HG02884 (cell line): ENCODE data around the gene HSPA8.
A peak's percentile ranks its signal among the peaks of the same experiment; 100 is the strongest.
"Not testable (repeated sequence)": the region's sequence is repeated elsewhere in the genome, so short reads cannot be mapped to it uniquely, and the experiment has no call there.

Experiments
- ATAC-seq: cut with Tn5 transposase; IDR thresholded peaks from one replicate; pipeline ENCODE4 v1.9.1; 2021; ENCODE audit warnings: mild to moderate bottlenecking, moderate library complexity; ENCODE audit not compliant: unreplicated experiment

Gene HSPA8

GRCh38 chr11:123061403-123062157 lies at the start of gene HSPA8:
Gene HSPA8, minus strand, starts transcription at chr11:123062136. Its CDS starts 812 bp downstream, at chr11:123061324.
- ATAC-seq: peak; percentile 0

DNA sequence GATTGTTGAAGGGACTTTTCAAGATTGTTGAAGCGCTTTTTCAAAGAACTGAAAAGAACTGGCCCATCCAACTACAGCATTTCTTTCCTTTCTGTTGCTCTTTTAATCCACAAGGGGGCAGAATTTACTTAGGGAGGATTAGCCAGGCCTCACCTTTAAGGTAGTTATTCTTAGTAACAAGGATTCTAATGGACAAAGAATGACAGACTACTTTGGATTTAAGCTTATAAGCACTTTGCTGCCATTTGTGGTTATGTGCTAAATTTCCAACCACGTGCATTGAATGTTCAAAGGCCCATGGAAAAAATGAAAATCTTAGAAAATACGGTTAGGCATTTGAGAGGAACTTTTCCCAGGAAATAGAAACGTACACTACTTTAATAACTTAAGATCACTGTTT lies 49.5 kb upstream of the HSPA8 start:
- no peak for ATAC-seq

DNA sequence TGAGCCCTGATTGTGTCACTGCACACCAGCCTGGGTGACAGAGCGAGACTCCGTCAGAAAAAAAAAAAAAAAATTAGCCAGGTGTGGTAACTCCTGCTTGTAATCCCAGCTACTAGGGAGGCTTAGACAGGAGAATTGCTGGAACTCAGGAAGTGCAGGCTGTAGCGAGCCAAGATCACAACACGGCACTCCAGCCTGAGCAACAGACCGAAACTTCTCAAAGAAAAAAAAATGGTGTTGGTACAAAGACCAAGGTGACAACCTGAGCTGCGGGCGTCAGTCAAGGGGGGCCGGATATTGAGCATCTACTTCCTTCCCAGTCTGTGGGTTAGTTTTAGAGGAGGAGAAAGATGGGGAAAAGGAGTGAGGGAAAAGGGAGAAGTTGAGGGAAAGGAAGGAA lies 48.5 kb upstream of the HSPA8 start:
- no peak for ATAC-seq

GRCh38 chr11:123107945-123108495 lies 46.1 kb upstream of the HSPA8 start:
- no peak for ATAC-seq

DNA sequence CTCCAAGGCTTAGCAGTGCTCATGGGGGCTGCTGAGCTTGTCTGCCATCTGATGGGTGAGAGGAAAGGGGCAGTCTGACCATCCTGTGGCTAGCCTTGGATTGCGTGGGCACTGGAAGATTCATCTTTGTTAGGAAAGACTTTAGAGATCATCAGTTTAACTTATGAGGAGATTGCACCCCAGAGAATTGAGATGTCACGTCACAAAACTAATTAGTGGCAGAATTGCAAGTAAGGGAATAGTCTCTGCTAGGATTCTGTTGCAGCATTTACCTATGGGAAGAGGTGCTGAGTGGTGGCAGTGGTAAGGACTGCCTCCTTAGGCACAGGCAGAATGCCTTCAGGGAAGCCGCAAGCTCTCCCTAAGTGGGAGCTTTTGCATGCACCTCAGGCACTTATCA lies 42.8 kb upstream of the HSPA8 start:
- ATAC-seq: no peak

DNA sequence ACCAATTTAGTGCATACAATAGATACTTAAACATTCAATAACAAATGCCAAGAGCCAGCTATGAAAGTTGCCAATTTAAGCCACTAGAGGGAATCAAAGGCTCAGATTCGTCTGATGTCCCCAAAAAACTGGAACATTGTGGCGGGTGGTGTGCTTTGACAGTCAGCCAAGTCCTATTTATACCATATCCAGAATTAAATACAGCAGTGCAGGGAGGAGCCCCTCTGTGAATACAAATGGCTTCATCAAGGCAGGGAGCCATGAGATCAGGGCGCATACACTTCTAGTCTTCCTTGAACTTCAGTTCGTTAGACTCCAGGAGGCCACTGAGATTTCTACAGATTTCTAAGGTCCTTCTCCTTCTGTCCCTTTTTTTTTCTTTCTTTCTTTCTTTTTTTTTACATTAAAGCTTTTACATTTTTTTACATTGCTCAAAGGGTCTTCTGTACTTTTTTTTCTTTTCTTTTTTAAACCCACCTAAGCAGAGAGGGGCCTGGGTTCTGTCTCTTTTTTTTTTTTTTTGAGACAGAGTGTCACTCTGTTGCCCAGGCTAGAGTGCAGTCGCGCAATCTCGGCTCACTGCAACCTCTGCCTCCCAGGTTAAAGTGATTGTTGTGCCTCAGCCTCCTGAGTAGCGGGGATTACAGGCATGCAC lies 41.5 kb upstream of the HSPA8 start:
- no peak for ATAC-seq

DNA sequence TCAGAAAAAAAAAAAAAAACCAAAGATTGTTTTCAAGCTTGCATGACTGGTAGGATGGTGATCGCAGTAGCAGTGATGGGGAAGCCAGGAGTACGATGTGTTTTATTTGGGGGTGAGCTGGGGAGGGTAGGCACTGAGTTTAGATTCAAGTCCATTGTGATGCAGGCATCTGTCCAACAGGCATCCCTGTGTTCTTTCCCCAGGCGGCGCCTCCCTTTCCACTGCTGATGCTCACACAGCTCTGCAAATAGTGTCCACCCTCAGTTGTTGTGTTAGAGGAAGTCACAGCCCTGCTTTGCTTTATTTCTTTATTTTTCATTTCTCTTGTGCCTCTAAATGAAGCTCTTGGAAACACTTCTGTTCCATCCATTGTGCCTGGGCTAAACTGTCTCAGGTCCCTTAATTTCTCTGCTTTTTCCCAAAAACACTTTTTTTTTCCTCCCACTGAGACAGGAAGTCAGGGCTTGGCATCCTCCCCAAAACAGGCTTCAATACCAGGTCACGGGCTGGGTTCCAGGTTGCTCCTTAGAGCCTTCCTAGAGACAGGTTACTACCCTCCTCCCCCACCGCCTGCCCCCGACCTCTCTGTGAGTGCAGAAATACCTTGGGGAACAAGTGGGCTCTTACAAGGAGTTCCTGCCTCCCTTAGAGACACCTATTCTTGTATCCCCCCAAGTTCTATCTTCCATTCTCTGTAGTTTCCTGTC lies 38.6 kb upstream of the HSPA8 start:
- no peak for ATAC-seq

- ATAC-seq: no peak
These were observed 37.1 kb upstream of the HSPA8 start for GRCh38 chr11:123098990-123099389.

- ATAC-seq: no peak
These were observed 31.8 kb upstream of the HSPA8 start for GRCh38 chr11:123093739-123094138.

DNA sequence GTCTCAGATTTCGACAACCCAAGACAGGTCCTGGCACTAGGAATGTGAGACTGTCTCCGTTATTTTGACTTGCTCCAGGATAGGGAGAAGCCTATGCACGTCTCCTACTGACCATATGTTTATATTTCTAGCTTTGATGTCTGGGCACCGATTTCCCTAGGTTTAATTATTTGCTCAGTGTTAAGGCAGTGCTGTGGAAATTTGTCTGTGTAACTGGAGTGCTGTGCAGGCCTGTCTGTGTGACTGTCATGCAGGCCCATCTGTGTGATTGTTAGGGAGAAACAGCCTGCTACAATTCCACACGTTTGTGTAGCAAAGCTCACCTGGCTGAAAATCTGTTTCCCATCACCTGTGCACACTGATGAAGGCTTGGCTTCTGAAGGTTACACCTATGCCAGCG lies 29.6 kb upstream of the HSPA8 start:
- no peak for ATAC-seq

DNA sequence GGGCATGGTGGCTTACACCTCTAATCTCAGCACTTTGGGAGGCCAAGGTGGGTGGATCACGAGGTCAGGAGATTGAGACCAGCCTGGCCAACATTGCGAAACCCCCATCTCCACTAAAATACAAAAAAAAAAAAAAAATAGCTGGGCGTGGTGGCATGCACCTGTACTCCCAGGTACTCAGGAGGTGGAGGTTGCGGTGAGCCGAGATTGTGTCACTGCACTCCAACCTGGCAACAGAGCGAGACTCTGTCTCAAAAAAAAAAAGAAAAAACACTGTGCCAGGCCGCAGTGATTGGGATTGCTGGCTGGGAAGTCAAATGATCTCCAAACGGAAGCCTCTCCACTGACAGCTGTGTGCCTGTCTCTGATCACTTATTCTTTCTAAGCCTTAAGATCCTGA lies 28.2 kb upstream of the HSPA8 start:
- ATAC-seq: not testable (repeated sequence)

DNA sequence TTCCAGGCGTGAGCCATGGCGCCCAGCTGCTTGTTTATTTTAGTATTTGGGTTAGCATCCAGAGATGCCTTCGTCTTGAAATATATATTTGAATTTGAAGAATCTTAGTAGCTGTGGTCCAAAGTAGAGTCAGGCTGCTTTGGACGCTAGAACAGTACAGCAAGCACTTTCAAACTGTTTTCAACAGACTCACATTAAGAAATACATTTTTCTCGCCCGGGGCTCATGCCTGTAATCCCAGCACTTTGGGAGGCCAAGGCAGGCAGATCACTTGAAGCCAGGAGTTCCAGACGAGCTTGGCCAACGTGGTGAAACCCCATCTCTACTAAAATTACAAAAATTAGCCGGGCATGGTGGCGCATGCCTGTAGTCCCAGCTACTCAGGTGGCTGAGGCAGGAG lies 27.0 kb upstream of the HSPA8 start:
- not testable (repeated sequence) for ATAC-seq

- ATAC-seq: peak; percentile 60
These were observed 25.7 kb upstream of the HSPA8 start for GRCh38 chr11:123087657-123088056.

DNA sequence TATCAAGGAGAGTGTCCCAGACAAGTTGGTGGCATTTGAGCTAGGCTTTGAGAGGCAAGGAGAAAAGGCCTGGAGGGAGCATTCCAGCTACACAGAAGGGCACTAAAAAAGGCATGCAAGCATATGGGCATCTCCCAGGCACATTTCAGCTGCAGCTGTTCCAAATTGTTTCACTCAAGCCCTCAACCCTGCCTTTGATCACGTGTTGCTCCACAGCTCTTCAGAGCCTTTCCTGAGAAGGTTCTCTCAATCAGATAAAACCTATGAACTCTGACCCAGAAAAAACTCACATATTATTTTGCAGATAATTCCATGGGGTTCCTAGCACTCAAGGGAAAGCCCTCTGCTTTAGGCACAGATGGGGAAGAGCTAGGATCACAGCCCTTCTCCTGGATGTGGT lies 24.4 kb upstream of the HSPA8 start:
- ATAC-seq: no peak

DNA sequence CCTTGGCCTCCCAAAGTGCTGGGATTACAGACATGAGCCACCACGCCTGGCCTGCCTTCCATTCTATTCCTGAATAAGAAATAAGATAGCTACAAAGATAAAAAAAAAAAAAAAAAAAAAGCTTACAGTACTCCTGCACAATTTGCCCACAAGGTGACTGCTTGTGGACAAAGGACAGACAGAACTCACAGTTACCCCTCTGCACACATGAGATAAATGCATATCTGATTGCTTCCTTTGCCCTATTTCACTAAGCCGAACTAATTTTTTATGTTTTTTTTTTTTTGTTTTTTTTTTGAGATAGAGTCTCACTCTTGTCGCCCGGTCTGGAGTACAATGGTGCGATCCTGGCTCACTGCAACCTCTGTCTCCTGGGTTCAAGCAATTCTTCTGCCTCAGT lies 23.6 kb upstream of the HSPA8 start:
- ATAC-seq: no peak

GRCh38 chr11:123084454-123084853 lies 22.5 kb upstream of the HSPA8 start:
- ATAC-seq: no peak

DNA sequence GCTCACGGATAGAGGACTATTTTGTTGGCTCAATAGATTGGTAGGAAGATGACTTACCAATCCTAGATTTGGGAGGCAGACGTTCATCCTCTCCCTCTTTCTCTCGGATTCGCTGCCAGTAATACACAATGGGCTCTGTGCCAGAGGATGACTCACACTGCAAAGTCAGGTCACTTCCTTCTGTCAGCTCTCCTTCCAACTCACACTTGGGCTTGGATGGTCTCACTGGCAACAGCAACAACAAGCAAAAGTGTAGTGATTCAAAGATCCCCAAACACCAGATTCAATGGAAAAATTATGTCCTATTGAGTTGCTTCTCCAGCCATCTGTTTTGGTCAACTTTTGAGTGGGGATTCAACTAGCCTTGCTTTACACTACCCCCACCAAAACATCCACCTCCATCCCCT lies 21.7 kb upstream of the HSPA8 start:
- ATAC-seq: no peak

- no peak for ATAC-seq
These were observed 21.0 kb upstream of the HSPA8 start for GRCh38 chr11:123082977-123083376.

DNA sequence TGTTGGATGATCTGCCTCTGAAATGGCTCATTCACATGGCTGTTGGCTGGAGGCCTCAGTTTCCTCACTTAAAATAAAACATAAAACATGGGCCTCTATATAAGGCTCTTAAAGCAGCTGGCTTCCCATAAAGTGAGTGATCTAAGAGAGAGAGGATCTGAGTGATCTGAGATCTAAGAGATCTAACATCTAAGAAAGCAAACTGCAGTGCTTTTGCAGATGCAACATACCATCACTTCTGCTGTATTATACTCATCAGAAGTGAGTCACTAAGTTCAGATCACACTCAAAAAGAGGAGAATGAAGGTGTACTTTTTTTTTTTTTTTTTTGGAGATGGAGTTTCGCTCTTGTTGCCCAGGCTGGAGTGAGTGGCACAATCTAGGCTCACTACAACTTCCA lies 18.1 kb upstream of the HSPA8 start:
- no peak for ATAC-seq

DNA sequence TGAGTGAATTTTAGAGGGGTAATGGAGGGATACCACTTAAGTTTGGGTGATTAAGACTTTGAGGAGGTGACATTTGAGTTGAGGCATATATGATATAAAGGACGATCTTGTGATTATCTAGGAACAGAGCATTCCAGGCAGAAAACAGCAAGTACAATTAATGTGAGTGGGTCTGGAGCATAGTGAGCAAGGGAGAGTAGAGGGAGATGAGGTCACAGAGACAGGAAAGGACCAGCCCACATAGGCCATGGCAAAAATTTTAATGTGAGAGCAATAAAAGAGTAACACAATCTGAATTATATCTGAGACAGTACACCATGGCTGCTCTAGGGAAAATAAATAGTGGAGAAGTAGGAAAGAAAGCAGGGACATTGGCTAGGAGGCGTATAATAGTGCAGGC lies 14.5 kb upstream of the HSPA8 start:
- no peak for ATAC-seq

DNA sequence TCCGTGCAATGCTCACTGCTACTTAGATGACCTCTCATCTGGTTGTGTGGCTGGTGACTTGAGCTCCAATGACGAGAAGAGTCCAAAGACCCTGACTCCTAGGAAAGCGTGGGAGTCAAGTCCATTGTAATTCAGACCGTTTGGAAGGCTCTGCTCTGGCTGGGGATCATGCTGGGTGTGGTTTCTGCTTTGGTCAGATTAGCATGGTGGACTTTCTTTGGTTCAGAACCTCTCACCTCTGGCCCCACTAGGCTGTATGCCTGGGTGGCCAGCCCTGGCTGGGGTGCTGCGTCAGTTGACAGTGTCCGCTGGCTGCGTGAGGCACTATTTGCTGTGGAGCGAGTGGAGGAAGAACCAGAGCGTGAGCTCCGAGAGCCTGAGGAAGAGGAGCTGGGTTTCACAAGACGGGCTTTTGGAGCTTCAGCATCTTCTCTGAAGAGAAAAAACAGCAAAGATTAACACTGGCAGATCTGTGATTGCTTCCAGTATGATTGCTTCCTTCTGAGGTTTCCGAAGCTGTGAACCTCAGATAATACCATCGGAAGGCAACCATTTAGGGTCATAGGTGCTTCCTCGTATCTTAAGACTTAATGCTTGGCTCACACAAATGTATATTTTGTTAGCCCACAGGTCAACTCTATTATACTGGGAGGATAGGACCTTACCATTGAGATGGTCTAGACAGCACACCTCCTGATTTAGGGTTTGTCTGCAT lies 11.6 kb upstream of the HSPA8 start:
- ATAC-seq: no peak
